ENCODE measurements around the gene B4GALT6. TPM values are rescaled to one million over a fixed set of nuclear protein-coding genes. Genes with fewer than 3 reads are reported as not detected.

Gene B4GALT6
- polyA plus RNA-seq, 2 donors, result 1.2 to 2.4 TPM

- Histone ChIP-seq H3K4me1 (ENCODE audit: control insufficient read depth in 2 of 2, insufficient read depth in 2 of 2, low read length in 1 of 2) (no peaks in the 10 kb centered on the region), H3K27me3 (ENCODE audit: control insufficient read depth in 1 of 2, insufficient read depth in 2 of 2, low read length in 2 of 2) (no peaks in the 10 kb centered on the region), H3K27ac (ENCODE audit: low read depth in 2 of 2, low read length in 1 of 2) (no peak overlapping the region), H3K9me3 (ENCODE audit: control insufficient read depth in 2 of 2, insufficient read depth in 1 of 2, low read depth in 1 of 2, low read length in 1 of 2) (no peaks in the 10 kb centered on the region), H3K36me3 (ENCODE audit: control insufficient read depth in 2 of 2, insufficient read depth in 2 of 2, low read length in 1 of 2) (no peaks in the 10 kb centered on the region), H3K4me3 (ENCODE audit: low read depth in 1 of 2, low read length in 2 of 2) (no peak overlapping the region)
- 86 to 91% methylated on average over 13 of the region's 13 CpGs for WGBS, 2 donors
These were observed 59.3 kb downstream of the B4GALT6 start for GRCh38 chr18:31624892-31625640.

- Histone ChIP-seq H3K4me3 (ENCODE audit: low read depth in 1 of 2, low read length in 2 of 2) (no peak overlapping the region), H3K36me3 (ENCODE audit: control insufficient read depth in 2 of 2, insufficient read depth in 2 of 2, low read length in 1 of 2) (no peaks in the 10 kb centered on the region), H3K4me1 (ENCODE audit: control insufficient read depth in 2 of 2, insufficient read depth in 2 of 2, low read length in 1 of 2) (no peaks in the 10 kb centered on the region), H3K9me3 (ENCODE audit: control insufficient read depth in 2 of 2, insufficient read depth in 1 of 2, low read depth in 1 of 2, low read length in 1 of 2) (no peaks in the 10 kb centered on the region), H3K27me3 (ENCODE audit: control insufficient read depth in 1 of 2, insufficient read depth in 2 of 2, low read length in 2 of 2) (no peaks in the 10 kb centered on the region), H3K27ac (ENCODE audit: low read depth in 2 of 2, low read length in 1 of 2) (no peak overlapping the region)
These were observed 65.1 kb downstream of the B4GALT6 start for GRCh38 chr18:31619291-31619690.

GRCh38 chr18:31618801-31619200 lies 65.6 kb downstream of the B4GALT6 start:
- WGBS, 2 donors, result 94 to 95% methylated on average over 5 of the region's 5 CpGs
- Histone ChIP-seq H3K27ac (ENCODE audit: low read depth in 2 of 2, low read length in 1 of 2) (no peak overlapping the region), H3K4me1 (ENCODE audit: control insufficient read depth in 2 of 2, insufficient read depth in 2 of 2, low read length in 1 of 2) (no peaks in the 10 kb centered on the region), H3K9me3 (ENCODE audit: control insufficient read depth in 2 of 2, insufficient read depth in 1 of 2, low read depth in 1 of 2, low read length in 1 of 2) (no peaks in the 10 kb centered on the region), H3K36me3 (ENCODE audit: control insufficient read depth in 2 of 2, insufficient read depth in 2 of 2, low read length in 1 of 2) (no peaks in the 10 kb centered on the region), H3K27me3 (ENCODE audit: control insufficient read depth in 1 of 2, insufficient read depth in 2 of 2, low read length in 2 of 2) (no peaks in the 10 kb centered on the region), H3K4me3 (ENCODE audit: low read depth in 1 of 2, low read length in 2 of 2) (no peak overlapping the region)

- Histone ChIP-seq H3K27ac (ENCODE audit: low read depth in 2 of 2, low read length in 1 of 2) (no peak overlapping the region), H3K36me3 (ENCODE audit: control insufficient read depth in 2 of 2, insufficient read depth in 2 of 2, low read length in 1 of 2) (no peaks in the 10 kb centered on the region), H3K4me3 (ENCODE audit: low read depth in 1 of 2, low read length in 2 of 2) (no peak overlapping the region), H3K9me3 (ENCODE audit: control insufficient read depth in 2 of 2, insufficient read depth in 1 of 2, low read depth in 1 of 2, low read length in 1 of 2) (no peaks in the 10 kb centered on the region), H3K27me3 (ENCODE audit: control insufficient read depth in 1 of 2, insufficient read depth in 2 of 2, low read length in 2 of 2) (no peaks in the 10 kb centered on the region), H3K4me1 (ENCODE audit: control insufficient read depth in 2 of 2, insufficient read depth in 2 of 2, low read length in 1 of 2) (no peaks in the 10 kb centered on the region)
- 49 to 50% methylated on average over 5 of the region's 5 CpGs for WGBS, 2 donors
These were observed 67.2 kb downstream of the B4GALT6 start for GRCh38 chr18:31617031-31617717.

- no peak overlapping the region for H3K4me3 ChIP-seq (ENCODE audit: low read depth in 1 of 2, low read length in 2 of 2)
- no peaks in the 10 kb centered on the region for H3K9me3 ChIP-seq (ENCODE audit: control insufficient read depth in 2 of 2, insufficient read depth in 1 of 2, low read depth in 1 of 2, low read length in 1 of 2)
- no peak overlapping the region for H3K27ac ChIP-seq (ENCODE audit: low read depth in 2 of 2, low read length in 1 of 2)
- no peaks in the 10 kb centered on the region for H3K36me3 ChIP-seq (ENCODE audit: control insufficient read depth in 2 of 2, insufficient read depth in 2 of 2, low read length in 1 of 2)
- WGBS, 2 donors, result 89 to 90% methylated on average over 4 of the region's 4 CpGs
- H3K4me1 ChIP-seq (ENCODE audit: control insufficient read depth in 2 of 2, insufficient read depth in 2 of 2, low read length in 1 of 2), result peaks cover 0 to 1% of the 10 kb centered on the region in 2 donors
- no peaks in the 10 kb centered on the region for H3K27me3 ChIP-seq (ENCODE audit: control insufficient read depth in 1 of 2, insufficient read depth in 2 of 2, low read length in 2 of 2)
These were observed 67.8 kb downstream of the B4GALT6 start for GRCh38 chr18:31616586-31616985.

- H3K9me3 ChIP-seq (ENCODE audit: control insufficient read depth in 2 of 2, insufficient read depth in 1 of 2, low read depth in 1 of 2, low read length in 1 of 2), result no peaks in the 10 kb centered on the region
- WGBS, 2 donors, result 71 to 88% methylated on average over 2 of the region's 2 CpGs
- H3K27me3 ChIP-seq (ENCODE audit: control insufficient read depth in 1 of 2, insufficient read depth in 2 of 2, low read length in 2 of 2), result no peaks in the 10 kb centered on the region
- peaks cover 0 to 2% of the 10 kb centered on the region in 2 donors for H3K4me1 ChIP-seq (ENCODE audit: control insufficient read depth in 2 of 2, insufficient read depth in 2 of 2, low read length in 1 of 2)
- no peaks in the 10 kb centered on the region for H3K36me3 ChIP-seq (ENCODE audit: control insufficient read depth in 2 of 2, insufficient read depth in 2 of 2, low read length in 1 of 2)
- no peak overlapping the region for H3K27ac ChIP-seq (ENCODE audit: low read depth in 2 of 2, low read length in 1 of 2)
- H3K4me3 ChIP-seq (ENCODE audit: low read depth in 1 of 2, low read length in 2 of 2), result no peak overlapping the region
These were observed 70.3 kb downstream of the B4GALT6 start for GRCh38 chr18:31614044-31614443.

- 60 to 63% methylated on average over 6 of the region's 6 CpGs for WGBS, 2 donors
- H3K4me3 ChIP-seq (ENCODE audit: low read depth in 1 of 2, low read length in 2 of 2), result no peak overlapping the region
- H3K27ac ChIP-seq (ENCODE audit: low read depth in 2 of 2, low read length in 1 of 2), result no peak overlapping the region
- H3K27me3 ChIP-seq (ENCODE audit: control insufficient read depth in 1 of 2, insufficient read depth in 2 of 2, low read length in 2 of 2), result no peaks in the 10 kb centered on the region
- H3K9me3 ChIP-seq (ENCODE audit: control insufficient read depth in 2 of 2, insufficient read depth in 1 of 2, low read depth in 1 of 2, low read length in 1 of 2), result no peaks in the 10 kb centered on the region
- H3K4me1 ChIP-seq (ENCODE audit: control insufficient read depth in 2 of 2, insufficient read depth in 2 of 2, low read length in 1 of 2), result peaks cover 0 to 2% of the 10 kb centered on the region in 2 donors
- no peaks in the 10 kb centered on the region for H3K36me3 ChIP-seq (ENCODE audit: control insufficient read depth in 2 of 2, insufficient read depth in 2 of 2, low read length in 1 of 2)
These were observed 72.3 kb downstream of the B4GALT6 start for GRCh38 chr18:31612124-31612523.

GRCh38 chr18:31611511-31611910 lies 72.9 kb downstream of the B4GALT6 start:
- Histone ChIP-seq H3K27me3 (ENCODE audit: control insufficient read depth in 1 of 2, insufficient read depth in 2 of 2, low read length in 2 of 2) (no peaks in the 10 kb centered on the region), H3K27ac (ENCODE audit: low read depth in 2 of 2, low read length in 1 of 2) (no peak overlapping the region), H3K4me1 (ENCODE audit: control insufficient read depth in 2 of 2, insufficient read depth in 2 of 2, low read length in 1 of 2) (peaks cover 0 to 2% of the 10 kb centered on the region in 2 donors), H3K4me3 (ENCODE audit: low read depth in 1 of 2, low read length in 2 of 2) (no peak overlapping the region), H3K36me3 (ENCODE audit: control insufficient read depth in 2 of 2, insufficient read depth in 2 of 2, low read length in 1 of 2) (no peaks in the 10 kb centered on the region), H3K9me3 (ENCODE audit: control insufficient read depth in 2 of 2, insufficient read depth in 1 of 2, low read depth in 1 of 2, low read length in 1 of 2) (no peaks in the 10 kb centered on the region)
- 85 to 88% methylated on average over 5 of the region's 5 CpGs for WGBS, 2 donors

GRCh38 chr18:31610286-31611205 lies 73.8 kb downstream of the B4GALT6 start:
- 46 to 48% methylated on average over 8 of the region's 8 CpGs for WGBS, 2 donors
- Histone ChIP-seq H3K36me3 (ENCODE audit: control insufficient read depth in 2 of 2, insufficient read depth in 2 of 2, low read length in 1 of 2) (no peaks in the 10 kb centered on the region), H3K27me3 (ENCODE audit: control insufficient read depth in 1 of 2, insufficient read depth in 2 of 2, low read length in 2 of 2) (no peaks in the 10 kb centered on the region), H3K4me1 (ENCODE audit: control insufficient read depth in 2 of 2, insufficient read depth in 2 of 2, low read length in 1 of 2) (peaks cover 0 to 2% of the 10 kb centered on the region in 2 donors), H3K4me3 (ENCODE audit: low read depth in 1 of 2, low read length in 2 of 2) (no peak overlapping the region), H3K27ac (ENCODE audit: low read depth in 2 of 2, low read length in 1 of 2) (no peak overlapping the region), H3K9me3 (ENCODE audit: control insufficient read depth in 2 of 2, insufficient read depth in 1 of 2, low read depth in 1 of 2, low read length in 1 of 2) (no peaks in the 10 kb centered on the region)
